ENCODE measurements around the gene TSGA10IP.

- no peak for TF ChIP-seq CTCF (IDR thresholded peaks at IDR 0.05)
- TF ChIP-seq POLR2A (IDR thresholded peaks at IDR 0.05) = no peak
- TF ChIP-seq POLR2AphosphoS5 (IDR thresholded peaks at IDR 0.05) = no peak
- TF ChIP-seq EP300 (IDR thresholded peaks at IDR 0.05; ENCODE audit: low read depth) = no peak
Observed at GRCh38 chr11:65947603-65948125, 2.4 kb downstream of the TSGA10IP start.
